ENCODE measurements around the gene SAPCD2. TPM values are rescaled to one million over a fixed set of nuclear protein-coding genes. Genes with fewer than 3 reads are reported as not detected.

SAPCD2 gene
- total and polyA plus RNA-seq, 9 of the 15 experiments (the other 6 are each of a cell fraction or from before 2014, with no cell fraction given): 3.4 to 91.8 (median 18.8) TPM

DNA sequence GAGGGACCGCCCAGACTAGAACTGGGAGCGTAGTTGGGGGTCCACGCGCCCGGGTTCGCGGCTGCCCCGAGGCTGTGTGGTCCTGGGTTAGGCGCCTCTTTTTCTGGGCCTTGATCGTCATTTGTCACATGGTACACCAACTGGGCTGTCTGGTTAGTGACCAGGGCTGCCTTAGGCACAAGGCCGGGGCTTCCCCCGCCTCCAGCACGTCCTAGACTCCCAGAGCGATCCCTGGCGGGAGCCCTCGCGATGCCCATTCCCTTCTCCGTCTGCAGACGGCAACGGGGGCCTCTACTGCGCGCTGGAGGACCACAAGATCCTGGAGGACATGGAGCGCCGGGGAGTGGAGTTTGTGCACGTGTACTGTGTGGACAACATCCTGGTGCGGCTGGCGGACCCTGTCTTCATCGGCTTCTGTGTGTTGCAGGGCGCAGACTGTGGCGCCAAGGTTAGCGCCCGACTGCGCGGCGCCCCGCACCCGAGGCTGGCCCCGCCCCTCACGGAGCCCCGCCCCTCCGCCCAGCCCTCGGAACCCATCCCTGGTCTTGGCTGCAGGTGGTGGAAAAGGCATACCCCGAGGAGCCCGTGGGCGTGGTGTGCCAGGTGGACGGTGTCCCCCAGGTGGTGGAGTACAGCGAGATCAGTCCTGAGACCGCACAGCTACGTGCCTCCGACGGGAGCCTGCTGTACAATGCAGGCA lies 8.5 kb upstream of the SAPCD2 start:
- CTCF ChIA-PET (ENCODE audit: low intra/inter-chr PET ratio): no interaction called here
- Histone ChIP-seq H3K27me3 (ENCODE audit: control insufficient read depth in 2 of 2, insufficient read depth in 2 of 2, low read length in 2 of 2) (no peaks in the 10 kb centered on the region), H4K20me1 (replicated peaks; ENCODE audit: control insufficient read depth, insufficient read depth, low read length) (no peaks in the 10 kb centered on the region), H3K27ac (ENCODE audit: extremely low read depth, low read depth, low read length) (no peak overlapping the region), H3K9me3 (replicated peaks; ENCODE audit: control insufficient read depth, insufficient read depth, low read depth, low read length) (no peaks in the 10 kb centered on the region), H3K4me3 (no peak overlapping the region), H3K9ac (ENCODE audit: insufficient read depth in 1 of 2, low read depth in 2 of 2, low read length in 2 of 2) (peak overlapping the region in 1 of 2 experiments; percentile 37; a peak in 1 of 4 replicates), H3K36me3 (ENCODE audit: control insufficient read depth, insufficient read depth, low read length) (peaks cover 10% of the 10 kb centered on the region; the same call in 1 of the 3 replicates), H3K4me2 (ENCODE audit: insufficient read depth, low read length) (no peak overlapping the region), H3K4me1 (replicated peaks in 1 of 2; ENCODE audit: control insufficient read depth in 2 of 2, insufficient read depth in 2 of 2, low read length in 2 of 2) (peaks cover 21 to 75% of the 10 kb centered on the region in 2 experiments), H3K9me1 (ENCODE audit: control insufficient read depth, insufficient read depth, low read length) (no peaks in the 10 kb centered on the region), H2AFZ (ENCODE audit: low read depth, low read length) (no peak overlapping the region), H3K79me2 (ENCODE audit: control insufficient read depth, insufficient read depth, low read length) (no peaks in the 10 kb centered on the region; the same call in 2 of the 3 replicates)
- DNase-seq (ENCODE audit: extremely low read depth in 1 of 4, low spot score in 3 of 4): no peak
- no peak for FAIRE-seq
- ATAC-seq: no peak
- in situ Hi-C loops (cut with MboI) (no loop called here), intact Hi-C loops (cut with micrococcal nuclease) (no loop called here)
- POLR2A ChIA-PET: interaction anchor here (0.6 to 1.0 kb wide), 2 partner anchors 9 to 50 kb away, joined by 3 read pairs; partner anchors contain the start of gene SAPCD2
- 73% methylated on average over 34 of the region's 51 CpGs for WGBS (ENCODE audit: insufficient coverage, low coverage, missing lambda C conversion rate)
- BruUV-seq (replicated peaks): no TSS peak
- no peak for TF ChIP-seq MTA3 (IDR thresholded peaks at IDR 0.05; ENCODE audit: borderline replicate concordance)
- TF ChIP-seq, protein P1, sequence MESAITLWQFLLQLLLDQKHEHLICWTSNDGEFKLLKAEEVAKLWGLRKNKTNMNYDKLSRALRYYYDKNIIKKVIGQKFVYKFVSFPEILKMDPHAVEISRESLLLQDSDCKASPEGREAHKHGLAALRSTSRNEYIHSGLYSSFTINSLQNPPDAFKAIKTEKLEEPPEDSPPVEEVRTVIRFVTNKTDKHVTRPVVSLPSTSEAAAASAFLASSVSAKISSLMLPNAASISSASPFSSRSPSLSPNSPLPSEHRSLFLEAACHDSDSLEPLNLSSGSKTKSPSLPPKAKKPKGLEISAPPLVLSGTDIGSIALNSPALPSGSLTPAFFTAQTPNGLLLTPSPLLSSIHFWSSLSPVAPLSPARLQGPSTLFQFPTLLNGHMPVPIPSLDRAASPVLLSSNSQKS (CRISPR knock-in tag; IDR thresholded peaks at IDR 0.05): no peak
- no peak for TF ChIP-seq TEAD4 (IDR thresholded peaks at IDR 0.05; ENCODE audit: low read length)
- no peak for TF ChIP-seq TEAD4 (CRISPR knock-in tag; IDR thresholded peaks at IDR 0.05; ENCODE audit: borderline replicate concordance)
- TF ChIP-seq POLR2G (IDR thresholded peaks at IDR 0.05; ENCODE audit: low read depth, low read length): 0 out of 2 replicates have a peak, but pooled peaks have one; percentile 15
- no peak for TF ChIP-seq SMAD1 (IDR thresholded peaks at IDR 0.05; ENCODE audit: low read depth, low read length, partially characterized antibody)
- no peak for TF ChIP-seq RUNX1 (IDR thresholded peaks at IDR 0.05; ENCODE audit: low read depth)
- no peak for TF ChIP-seq ZZZ3 (IDR thresholded peaks at IDR 0.05)
- TF ChIP-seq, protein P2, sequence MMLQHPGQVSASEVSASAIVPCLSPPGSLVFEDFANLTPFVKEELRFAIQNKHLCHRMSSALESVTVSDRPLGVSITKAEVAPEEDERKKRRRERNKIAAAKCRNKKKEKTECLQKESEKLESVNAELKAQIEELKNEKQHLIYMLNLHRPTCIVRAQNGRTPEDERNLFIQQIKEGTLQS (IDR thresholded peaks at IDR 0.05): peak; percentile 25; the same call in 1 of the 2 replicates
- TF ChIP-seq, protein P2 (CRISPR knock-in tag; conservative IDR thresholded peaks at IDR 0.05): no peak
- TF ChIP-seq HOXB6 (CRISPR knock-in tag; IDR thresholded peaks at IDR 0.05; ENCODE audit: borderline replicate concordance): no peak
- TF ChIP-seq KLF1 (tag; IDR thresholded peaks at IDR 0.05): no peak
- TF ChIP-seq, protein P3, sequence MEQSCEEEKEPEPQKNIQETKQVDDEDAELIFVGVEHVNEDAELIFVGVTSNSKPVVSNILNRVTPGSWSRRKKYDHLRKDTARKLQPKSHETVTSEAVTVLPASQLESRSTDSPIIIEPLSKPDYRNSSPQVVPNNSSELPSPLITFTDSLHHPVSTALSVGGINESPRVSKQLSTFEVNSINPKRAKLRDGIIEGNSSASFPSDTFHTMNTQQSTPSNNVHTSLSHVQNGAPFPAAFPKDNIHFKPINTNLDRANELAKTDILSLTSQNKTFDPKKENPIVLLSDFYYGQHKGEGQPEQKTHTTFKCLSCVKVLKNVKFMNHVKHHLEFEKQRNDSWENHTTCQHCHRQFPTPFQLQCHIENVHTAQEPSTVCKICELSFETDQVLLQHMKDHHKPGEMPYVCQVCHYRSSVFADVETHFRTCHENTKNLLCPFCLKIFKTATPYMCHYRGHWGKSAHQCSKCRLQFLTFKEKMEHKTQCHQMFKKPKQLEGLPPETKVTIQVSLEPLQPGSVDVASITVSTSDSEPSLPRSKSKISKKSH (CRISPR knock-in tag; IDR thresholded peaks at IDR 0.05): no peak
- TF ChIP-seq, protein P4, sequence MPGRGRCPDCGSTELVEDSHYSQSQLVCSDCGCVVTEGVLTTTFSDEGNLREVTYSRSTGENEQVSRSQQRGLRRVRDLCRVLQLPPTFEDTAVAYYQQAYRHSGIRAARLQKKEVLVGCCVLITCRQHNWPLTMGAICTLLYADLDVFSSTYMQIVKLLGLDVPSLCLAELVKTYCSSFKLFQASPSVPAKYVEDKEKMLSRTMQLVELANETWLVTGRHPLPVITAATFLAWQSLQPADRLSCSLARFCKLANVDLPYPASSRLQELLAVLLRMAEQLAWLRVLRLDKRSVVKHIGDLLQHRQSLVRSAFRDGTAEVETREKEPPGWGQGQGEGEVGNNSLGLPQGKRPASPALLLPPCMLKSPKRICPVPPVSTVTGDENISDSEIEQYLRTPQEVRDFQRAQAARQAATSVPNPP (IDR thresholded peaks at IDR 0.05; ENCODE audit: borderline replicate concordance, insufficient read depth, insufficient read length): no peak
- TF ChIP-seq, protein P5, sequence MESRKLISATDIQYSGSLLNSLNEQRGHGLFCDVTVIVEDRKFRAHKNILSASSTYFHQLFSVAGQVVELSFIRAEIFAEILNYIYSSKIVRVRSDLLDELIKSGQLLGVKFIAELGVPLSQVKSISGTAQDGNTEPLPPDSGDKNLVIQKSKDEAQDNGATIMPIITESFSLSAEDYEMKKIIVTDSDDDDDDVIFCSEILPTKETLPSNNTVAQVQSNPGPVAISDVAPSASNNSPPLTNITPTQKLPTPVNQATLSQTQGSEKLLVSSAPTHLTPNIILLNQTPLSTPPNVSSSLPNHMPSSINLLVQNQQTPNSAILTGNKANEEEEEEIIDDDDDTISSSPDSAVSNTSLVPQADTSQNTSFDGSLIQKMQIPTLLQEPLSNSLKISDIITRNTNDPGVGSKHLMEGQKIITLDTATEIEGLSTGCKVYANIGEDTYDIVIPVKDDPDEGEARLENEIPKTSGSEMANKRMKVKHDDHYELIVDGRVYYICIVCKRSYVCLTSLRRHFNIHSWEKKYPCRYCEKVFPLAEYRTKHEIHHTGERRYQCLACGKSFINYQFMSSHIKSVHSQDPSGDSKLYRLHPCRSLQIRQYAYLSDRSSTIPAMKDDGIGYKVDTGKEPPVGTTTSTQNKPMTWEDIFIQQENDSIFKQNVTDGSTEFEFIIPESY (CRISPR knock-in tag; IDR thresholded peaks at IDR 0.05): peak; percentile 93

Data from K562 (cell line).